GM18498 (cell line): Measurements from ENCODE around the gene CPB1.
"Not testable (repeated sequence)": the region's sequence is repeated elsewhere in the genome, so short reads cannot be mapped to it uniquely, and the experiment has no call there.

ENCODE experiments used
- ATAC-seq: cut with Tn5 transposase; IDR thresholded peaks from one replicate; pipeline ENCODE4 v1.9.1; 2021; ENCODE audit warnings: mild to moderate bottlenecking, moderate library complexity; ENCODE audit not compliant: unreplicated experiment

Gene CPB1

DNA sequence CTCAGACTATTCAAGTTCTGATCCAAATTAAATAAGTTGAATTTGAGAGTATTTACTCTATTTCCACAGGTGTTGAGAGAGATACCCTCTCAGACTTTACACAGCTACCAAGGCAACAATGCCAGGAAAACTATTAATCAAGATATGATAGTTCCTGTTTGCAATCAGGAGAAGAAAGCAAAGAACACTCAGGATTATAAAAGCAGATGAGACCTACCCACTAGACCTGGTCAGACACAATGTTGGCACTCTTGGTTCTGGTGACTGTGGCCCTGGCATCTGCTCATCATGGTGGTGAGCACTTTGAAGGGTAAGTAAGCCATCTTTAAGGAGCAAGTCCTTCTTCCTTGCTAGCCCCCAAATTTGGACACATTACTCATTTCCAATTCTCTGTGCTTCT, at the start of gene CPB1:
CPB1 (plus strand) TSS at position 227 of the 400 bp plus-strand sequence; CDS start at position 240, 13 bp downstream.
- no peak for ATAC-seq

DNA sequence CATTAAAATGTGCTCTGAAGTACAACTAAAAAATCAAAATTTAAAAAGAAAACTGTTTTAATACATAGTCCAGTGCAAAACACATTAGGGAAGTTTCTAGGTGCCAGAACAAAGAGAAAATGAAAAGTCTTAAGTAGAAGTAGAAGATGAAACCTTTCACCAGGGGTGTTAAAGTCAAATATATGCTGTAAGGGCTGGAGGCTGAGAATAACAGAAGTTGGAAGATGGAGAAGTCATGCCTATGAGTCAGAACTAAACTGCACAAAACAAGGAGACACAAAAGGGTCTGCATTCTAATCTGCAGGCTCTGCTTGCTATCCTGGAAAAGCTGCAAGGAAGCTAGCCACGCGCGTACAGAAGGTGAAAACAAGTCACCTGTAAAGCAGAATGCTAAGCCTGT, 48.7 kb upstream of the CPB1 start:
- no peak for ATAC-seq

DNA sequence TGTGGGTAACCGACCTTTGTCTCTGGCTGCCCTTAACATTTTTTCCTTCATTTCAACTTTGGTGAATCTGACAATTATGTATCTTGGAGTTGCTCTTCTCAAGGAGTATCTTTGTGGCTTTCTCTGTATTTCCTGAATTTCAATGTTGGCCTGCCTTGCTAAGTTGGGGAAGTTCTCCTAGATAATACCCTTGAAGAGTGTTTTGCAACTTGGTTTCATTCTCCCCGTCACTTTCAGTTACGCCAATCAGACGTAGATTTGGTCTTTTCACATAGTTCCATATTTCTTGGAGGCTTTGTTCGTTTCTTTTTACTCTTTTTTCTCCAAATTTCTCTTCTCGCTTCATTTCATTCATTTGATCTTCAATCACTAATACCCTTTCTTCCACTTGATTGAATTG, 42.6 kb upstream of the CPB1 start:
- ATAC-seq = not testable (repeated sequence)

DNA sequence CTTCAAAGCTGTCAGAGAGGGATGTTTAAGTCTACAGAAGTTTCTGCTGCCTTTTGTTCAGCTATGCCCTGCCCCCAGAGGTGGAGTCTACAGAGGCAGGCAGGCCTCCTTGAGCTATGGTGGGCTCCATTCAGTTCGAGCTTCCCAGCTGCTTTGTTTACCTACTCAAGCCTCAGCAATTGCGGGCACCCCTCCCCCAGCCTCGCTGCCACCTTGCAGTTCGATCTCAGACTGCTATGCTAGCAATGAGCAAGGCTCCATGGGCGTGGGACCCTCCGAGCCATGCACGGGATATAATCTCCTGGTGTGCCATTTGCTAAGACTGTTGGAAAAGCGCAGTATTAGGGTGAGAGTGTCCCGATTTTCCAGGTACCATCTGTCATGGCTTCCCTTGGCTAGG, 41.5 kb upstream of the CPB1 start:
- ATAC-seq = not testable (repeated sequence)

DNA sequence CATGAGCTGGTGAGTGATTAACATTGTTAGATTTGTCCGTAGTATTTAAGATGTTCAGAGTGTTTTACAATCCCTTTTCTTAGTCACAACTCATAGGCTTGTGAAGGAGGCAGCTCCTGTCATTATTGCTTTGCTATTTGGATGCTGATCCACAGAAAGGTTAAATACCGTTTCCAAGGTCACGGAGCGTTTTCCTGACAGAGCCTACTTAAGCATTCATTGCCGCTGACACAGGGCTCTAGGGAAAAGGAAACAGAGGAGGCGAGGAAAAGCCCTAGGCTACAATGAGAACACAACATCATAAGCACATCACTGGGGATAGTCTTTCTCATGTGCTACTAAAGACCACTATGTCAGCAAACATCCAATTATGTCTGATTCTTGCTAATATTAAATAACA, 38.5 kb upstream of the CPB1 start:
- ATAC-seq = no peak

DNA sequence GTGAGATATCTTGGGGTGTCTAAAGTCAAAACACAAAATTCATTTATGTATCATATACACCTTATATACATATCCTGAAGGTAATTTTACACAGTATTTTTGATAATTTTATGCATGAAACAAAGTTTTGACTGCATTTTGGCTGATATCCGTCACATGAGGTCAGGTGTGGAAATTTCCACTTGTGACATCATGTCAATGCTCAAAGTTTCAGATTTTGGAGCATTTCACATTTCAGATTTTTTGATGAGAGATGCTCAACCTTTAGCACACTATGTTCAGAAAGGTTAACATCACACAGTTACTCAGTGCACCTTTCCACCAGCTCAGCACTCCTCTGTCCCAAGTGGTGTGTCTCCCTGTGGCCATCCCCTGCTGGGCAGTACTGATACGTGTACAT, 37.7 kb upstream of the CPB1 start:
- ATAC-seq = no peak

DNA sequence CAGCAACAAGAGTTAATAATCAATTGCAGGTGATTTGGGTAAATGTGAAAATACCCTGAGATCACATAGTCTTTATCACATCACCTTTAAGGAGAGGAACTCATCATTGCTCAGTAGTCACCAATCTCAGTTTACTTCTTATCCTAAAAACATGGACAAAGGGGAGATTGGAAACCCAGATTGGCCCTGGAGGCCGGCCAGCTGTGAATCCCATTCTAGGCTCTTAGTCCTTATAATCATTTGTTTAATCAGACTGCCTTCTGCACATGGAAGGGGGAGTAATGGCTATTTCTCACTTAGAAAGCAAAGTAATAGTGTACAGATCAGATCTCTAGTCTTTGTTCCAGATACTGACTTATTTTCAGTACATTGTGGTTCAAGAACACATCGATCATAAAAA, 37.2 kb upstream of the CPB1 start:
- no peak for ATAC-seq

DNA sequence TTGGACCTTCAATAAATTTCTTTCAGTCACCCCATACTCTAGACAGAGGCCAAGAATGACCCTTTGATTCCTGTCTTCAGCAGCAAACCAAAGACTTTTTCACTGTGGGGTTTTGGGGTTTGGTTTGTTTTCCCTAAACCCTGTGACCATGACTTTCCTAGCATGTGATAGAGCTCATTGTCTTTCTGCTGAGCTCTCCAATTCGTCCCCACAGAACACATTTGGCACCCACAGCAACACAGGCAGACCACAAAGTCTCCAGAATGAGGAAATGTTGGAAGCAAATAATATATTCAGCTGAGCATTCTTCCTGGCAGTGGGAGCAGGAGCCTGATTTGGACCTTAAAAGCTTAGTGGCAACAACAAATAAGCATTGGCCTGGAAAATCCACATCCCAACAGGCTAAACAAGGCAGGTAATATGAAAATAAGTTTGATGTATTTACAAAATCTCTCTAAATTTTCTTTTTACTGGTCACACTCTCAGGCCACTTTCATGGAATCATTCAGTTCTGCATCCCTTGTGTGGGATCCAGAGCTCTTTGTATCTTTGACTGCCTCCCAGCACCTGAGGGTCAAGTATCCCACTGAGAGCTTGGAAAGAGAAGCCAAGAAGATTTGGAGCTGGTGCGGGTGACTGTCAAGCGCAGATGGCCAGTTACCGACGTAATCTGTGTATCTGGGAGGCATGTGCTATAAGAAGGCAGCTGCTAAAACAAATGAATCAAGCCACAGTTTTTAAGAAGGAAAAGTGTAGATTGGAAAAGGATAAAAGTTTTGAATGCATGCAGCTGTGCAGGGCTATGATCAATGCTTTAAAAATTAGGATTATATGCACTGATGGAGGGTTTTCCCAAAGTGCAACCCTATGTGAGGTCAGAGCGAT, 36.5 kb upstream of the CPB1 start:
- ATAC-seq = no peak

DNA sequence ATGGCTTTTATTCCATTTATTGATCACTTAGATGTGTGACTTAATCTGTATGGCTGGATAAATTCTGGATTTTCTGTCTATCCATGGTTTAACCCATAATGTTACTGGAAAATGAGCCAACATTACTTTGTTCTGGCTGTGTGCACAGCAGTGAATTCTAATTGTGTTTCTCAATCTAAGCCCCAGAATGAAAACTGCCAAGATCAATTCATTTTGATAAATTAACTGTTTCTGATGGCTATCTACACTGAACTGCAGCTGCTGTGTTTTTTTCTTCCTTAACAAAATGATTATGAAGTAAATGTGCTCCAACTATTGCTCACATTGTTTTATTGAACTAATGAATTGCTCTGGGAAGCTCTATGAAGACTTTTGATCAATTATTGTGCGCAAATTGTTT, 35.7 kb upstream of the CPB1 start:
- no peak for ATAC-seq

DNA sequence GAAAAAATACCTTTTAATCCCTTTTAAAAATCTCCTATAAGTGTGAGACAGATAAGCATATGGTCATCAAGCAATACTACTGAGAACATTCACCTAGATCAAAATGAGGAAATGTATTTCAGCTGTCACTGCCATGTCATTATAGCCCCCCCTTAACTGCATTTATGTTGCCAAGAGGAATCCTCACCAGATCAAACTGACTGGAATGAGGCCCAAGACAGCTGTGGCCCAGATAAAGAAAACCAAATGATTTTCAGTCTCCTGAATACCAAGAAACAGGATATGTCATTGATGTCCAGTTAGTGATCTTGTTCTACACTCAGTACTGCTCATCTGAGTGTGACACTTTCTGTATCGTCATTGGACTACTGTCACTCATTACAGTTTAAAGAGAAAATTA, 35.1 kb upstream of the CPB1 start:
- no peak for ATAC-seq

DNA sequence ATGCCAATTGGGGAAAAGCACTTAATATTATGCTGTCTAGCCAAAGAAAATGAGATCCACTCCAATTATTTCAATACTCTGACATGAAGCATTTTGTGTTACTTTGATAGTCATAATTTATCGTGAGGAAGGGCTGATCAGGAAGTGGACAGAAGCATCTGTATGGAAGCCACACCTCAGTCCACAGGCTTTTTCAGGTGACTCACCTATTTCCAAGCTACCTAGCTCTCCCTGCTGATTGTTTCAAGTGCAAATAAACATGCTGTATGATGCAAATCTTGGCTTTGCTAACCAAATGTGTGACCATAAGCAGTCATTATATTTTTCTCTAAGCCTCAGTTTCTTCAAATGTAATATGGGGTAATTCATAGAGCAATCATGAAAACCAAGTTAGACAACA, 30.8 kb upstream of the CPB1 start:
- ATAC-seq = no peak

DNA sequence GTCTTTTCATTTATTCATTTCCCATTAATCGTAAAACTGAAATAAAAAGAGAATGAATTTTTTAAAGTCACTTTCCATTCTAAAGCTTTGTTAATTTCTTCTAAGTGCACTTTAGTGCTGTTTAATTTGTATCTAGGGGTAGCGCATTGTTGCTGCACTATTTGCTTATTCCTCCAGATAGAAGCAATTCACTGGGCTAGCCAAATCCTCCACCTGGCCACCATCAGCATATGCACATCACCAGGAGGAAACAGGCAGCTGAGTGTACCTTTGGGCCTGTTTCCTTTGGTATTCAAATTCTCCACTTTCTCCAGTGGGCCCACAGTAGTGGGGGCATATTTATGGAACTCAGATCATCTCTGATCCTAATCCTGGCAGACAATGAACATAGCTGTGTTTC, 29.8 kb upstream of the CPB1 start:
- no peak for ATAC-seq

DNA sequence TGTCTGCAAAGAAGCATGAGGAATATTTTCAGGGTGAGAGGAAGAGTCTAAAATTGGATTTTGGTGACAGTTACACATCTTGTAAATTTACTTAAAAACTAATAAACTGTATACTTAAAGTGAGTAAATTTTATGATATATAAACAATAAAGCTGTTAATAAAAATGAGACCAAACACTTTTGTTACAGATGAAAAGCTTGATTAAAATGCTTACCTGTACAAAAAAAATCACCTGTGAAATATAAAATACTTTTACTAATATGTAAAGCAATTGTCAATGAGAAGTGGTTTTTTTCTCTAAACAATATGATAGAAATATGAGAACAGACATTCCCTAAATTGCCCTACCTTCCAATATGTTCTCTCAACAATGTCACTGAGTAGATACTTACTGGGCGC, 27.2 kb upstream of the CPB1 start:
- no peak for ATAC-seq

DNA sequence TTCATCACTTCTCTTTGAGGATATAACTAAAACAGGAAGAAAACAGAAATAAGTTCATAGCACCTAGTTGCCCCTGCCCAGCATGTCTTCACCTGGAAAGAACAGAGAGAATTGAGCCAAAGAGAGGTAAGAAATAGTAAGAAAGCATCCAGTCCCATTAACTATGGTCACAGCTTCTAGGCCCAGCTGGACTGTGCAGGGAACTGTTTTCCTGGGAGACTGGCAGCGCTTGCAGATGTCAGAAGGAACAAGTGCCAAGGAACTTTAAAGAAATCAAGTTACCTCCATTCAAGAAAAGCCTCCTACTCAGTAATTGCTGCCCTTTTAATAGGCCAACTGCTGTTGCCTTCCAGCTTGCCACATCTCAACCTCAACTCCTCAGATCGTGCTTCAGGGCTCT, 17.8 kb upstream of the CPB1 start:
- no peak for ATAC-seq

DNA sequence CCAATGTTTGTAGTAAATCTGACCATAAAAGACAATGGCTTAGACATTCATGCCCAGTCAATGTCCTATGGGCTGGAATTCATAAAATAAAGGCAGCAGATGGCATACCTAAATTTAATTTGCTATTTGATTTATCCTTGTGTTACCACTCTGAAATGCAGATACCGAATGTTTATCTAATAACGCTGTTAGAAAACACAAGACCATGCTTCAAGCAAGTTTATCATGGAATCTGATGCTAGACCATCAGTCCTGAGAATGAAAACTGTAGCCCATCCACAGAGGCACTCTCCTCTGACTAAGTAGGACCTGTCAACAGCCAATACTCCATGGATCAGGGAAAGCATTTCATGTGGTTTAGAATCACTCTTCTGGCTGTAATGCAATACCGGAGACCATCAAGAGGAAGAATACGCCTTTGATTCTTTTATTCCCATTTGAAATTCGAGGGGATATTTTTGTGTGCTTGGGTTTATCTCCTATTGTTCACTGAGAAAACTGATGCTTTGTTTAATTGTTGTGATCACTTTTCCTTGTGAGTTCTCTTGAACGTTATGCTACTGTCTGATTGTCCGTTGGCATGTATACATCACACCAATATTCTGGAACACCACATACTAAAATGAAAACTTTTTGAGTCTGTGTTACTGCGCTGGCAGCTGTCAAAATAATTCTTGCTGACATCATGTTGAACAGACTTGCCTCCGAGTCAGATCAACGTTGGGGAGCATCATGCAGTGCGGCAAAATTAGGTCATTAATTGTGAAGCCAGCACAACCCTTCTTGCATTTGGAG, 12.1 kb upstream of the CPB1 start:
- ATAC-seq = no peak

DNA sequence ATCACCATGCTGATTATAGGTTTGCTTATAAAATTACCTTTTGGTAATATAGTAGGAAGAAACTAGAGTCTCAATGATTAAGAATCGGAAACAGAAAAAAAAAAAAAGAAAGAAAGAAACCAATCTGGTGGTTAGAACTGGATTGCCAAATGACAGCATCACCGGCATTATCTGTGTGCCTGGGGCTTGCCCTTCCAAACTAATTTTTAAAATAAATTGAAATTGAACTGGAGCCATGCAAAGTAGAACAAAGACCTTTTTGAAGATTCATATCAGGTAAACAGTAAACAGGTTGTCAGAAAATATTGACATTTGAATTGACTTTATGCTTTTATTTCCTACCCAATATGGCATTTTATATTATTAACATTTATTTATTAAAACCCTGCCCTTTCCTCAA, 11.2 kb upstream of the CPB1 start:
- ATAC-seq = no peak

DNA sequence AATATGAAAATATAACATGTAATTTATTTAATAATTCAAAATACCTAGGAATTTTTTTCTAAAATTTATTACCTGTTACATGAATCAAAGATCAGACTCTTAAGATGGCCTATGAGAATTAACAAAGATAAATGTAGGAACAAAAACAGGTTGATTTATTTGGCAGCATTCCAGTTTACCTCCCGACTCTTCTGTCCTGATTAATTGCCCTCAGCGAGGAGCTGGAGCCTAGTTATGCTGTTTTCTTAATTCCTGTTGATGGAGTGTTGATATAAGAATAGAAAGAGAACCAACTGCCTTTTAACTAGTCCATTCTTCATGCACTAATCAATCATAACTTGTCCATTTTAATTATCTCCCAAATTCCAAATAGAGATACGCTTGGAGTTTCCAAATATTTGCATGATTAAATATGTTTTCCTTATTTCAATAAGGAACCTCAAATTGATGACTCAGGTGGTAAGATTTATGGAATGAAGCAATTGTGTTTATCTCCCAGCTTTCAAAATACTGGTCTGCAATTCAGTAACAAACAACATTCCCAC, 10.6 kb upstream of the CPB1 start:
- no peak for ATAC-seq

DNA sequence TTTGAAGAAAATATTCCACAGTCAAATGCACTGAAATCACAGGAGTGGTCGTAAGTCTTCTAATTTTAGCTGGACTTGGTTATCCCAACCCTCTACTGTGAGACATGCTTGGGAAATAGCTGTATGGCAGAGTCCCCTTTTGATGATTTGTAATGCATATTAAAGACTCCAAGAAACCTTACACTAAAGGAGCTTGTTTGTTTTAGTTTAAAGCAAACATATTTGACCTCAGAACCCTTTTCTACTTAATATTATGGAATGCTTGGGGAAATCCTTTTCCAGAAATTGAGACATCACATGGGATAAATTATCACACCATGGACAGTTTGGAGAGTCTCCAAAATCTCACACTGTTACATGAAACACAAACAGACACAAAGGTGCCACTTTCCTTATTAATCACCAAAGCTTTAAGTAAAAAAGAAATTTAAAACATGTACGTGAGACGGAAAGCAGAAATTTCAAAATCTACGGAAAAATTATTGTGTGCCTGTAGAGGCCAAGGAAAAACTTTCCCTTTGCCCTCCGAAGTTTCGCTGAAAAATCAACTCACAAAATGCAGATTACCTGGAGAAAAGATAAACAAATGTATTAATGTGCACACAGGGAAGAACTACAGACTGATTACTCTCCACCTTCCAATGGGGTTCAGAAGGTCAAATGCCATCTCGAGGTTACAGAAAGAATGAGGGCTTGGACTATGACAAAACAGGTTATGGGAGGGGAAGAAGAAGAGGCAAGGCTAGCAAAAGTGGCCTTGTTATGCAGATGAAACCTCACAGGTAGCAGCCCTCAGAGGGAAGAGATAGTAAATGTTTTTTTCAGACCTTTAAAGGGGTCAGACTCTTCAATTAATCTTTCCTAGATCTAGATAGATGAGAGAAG, 7.0 kb upstream of the CPB1 start:
- ATAC-seq = no peak

DNA sequence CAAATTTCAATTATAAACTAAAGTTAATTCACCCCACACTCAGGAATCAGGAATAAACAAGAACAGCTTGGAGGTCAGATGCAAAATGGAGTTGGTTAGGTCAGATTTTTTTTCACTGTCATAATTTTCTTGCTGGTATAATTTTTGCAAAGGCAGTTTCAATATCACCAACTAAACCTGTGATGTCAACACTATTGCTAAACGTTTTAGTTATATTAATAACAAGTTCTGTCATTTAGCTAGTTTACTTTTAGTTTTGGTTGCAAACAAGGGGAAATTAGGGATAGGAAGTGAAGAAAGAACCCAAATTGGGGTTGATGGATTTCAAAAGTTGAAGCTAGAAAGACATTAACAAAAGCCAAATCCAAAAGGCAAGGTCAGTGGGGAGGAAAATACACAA, 4.6 kb upstream of the CPB1 start:
- ATAC-seq = no peak

DNA sequence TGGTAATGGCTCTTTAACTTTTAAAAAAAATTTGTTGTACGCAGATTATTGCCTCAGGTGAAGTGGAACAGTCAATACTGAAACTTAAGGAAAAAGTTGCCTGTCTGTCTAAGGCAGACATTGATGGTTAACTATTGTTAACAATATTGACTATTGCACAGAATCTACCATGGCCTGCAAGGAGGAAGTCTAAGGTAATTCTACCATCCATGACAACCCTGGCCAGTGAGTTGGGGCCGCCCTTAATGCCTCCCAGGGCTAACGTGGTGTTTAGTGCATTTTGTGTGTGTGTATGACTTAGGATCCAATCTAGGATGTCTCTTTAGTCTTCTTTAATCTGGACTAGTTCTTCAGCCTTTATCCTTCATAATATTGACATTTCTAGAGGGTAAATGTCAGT, 2.1 kb upstream of the CPB1 start:
- no peak for ATAC-seq

DNA sequence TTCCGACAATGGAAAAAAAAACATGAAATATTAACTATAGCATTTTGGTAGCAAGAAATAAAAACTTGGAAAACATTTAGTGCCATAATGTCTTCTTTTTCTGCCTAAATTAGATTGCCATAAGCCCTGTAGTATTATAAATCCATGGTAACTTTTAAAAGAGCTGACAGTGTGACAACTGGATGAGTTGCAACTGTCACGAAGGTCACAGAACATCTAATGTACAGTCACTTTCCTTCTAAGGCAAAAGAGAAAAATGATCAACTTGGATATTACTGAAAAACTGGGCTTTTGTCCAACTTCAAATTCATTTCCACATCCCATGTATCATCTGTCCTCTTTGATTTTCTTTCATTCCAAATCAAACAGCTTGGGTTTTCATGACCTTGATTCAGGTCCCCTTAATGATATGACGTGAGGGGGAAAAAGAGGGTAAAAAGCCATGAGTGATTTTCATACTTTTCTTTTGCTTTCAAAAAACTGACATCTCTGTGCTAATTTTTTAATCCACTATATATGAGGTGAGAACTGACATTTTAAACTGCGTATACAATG, 602 bp downstream of the CPB1 start:
- ATAC-seq = no peak
